HL-60 (cell line): ENCODE data around the gene SLC8B1.

Source experiments
- GABPA ChIP-seq: IDR thresholded peaks from 2 replicates; pipeline ENCODE4 v1.6.1; 2012; ENCODE audit warnings: low read depth
- POLR2AphosphoS5 ChIP-seq: IDR thresholded peaks from 2 replicates; pipeline ENCODE4 v1.6.1; 2012; ENCODE audit warnings: low read depth
- SPI1 ChIP-seq: IDR thresholded peaks from 2 replicates; pipeline ENCODE4 v1.6.1; 2012; ENCODE audit warnings: low read depth, mild to moderate bottlenecking, borderline replicate concordance
- TF ChIP-seq, protein P1 (sequence below): IDR thresholded peaks from one replicate; pipeline ENCODE4 v1.5.1; 2011; ENCODE audit warnings: low read length, control low read depth, inconsistent platforms; ENCODE audit not compliant: insufficient read depth
- TF ChIP-seq, protein P2 (sequence below): IDR thresholded peaks from 2 replicates; pipeline ENCODE4 v1.6.1; 2012; ENCODE audit warnings: low read depth; ENCODE audit not compliant: insufficient replicate concordance

DNA sequence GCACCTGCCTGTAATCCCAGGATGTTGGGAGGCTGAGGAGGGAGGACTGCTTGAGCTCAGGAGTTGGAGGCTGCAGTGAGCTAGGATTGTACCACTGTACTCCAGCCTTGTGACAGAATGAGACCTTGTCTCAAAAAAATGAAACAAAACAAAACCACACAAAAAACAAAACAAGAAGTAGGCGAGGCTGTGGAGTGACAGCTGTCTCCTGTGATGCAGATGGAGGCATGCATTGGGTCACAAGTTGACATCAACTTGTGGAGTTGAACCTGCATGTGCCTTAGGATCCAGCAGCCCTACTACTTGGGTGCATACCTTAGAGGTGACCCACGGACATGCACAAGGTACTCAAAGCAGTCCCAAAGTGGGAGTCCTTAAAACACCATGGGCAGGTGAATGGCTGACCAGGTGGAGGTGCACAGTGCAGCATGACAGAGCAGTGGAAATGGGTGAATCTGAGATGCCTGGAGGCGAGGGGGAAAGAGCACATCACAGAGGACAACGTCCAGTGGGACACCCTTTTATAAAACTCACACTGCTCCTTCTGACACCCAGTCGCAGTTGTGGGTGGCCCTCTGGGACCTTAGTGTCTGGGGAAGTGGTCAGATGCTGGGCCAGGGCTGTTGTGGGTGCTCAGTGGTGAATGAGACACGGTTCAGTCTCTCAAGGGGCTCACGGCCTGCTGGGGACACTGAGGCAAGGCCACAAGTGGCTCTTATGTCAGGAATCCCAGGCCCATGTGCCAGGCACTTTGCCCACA is 36.2 kb upstream of the SLC8B1 start:
- TF ChIP-seq POLR2AphosphoS5 (no peak), GABPA (no peak), SPI1 (no peak)
- TF ChIP-seq, protein P1, sequence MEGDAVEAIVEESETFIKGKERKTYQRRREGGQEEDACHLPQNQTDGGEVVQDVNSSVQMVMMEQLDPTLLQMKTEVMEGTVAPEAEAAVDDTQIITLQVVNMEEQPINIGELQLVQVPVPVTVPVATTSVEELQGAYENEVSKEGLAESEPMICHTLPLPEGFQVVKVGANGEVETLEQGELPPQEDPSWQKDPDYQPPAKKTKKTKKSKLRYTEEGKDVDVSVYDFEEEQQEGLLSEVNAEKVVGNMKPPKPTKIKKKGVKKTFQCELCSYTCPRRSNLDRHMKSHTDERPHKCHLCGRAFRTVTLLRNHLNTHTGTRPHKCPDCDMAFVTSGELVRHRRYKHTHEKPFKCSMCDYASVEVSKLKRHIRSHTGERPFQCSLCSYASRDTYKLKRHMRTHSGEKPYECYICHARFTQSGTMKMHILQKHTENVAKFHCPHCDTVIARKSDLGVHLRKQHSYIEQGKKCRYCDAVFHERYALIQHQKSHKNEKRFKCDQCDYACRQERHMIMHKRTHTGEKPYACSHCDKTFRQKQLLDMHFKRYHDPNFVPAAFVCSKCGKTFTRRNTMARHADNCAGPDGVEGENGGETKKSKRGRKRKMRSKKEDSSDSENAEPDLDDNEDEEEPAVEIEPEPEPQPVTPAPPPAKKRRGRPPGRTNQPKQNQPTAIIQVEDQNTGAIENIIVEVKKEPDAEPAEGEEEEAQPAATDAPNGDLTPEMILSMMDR, result no peak
- TF ChIP-seq, protein P2, sequence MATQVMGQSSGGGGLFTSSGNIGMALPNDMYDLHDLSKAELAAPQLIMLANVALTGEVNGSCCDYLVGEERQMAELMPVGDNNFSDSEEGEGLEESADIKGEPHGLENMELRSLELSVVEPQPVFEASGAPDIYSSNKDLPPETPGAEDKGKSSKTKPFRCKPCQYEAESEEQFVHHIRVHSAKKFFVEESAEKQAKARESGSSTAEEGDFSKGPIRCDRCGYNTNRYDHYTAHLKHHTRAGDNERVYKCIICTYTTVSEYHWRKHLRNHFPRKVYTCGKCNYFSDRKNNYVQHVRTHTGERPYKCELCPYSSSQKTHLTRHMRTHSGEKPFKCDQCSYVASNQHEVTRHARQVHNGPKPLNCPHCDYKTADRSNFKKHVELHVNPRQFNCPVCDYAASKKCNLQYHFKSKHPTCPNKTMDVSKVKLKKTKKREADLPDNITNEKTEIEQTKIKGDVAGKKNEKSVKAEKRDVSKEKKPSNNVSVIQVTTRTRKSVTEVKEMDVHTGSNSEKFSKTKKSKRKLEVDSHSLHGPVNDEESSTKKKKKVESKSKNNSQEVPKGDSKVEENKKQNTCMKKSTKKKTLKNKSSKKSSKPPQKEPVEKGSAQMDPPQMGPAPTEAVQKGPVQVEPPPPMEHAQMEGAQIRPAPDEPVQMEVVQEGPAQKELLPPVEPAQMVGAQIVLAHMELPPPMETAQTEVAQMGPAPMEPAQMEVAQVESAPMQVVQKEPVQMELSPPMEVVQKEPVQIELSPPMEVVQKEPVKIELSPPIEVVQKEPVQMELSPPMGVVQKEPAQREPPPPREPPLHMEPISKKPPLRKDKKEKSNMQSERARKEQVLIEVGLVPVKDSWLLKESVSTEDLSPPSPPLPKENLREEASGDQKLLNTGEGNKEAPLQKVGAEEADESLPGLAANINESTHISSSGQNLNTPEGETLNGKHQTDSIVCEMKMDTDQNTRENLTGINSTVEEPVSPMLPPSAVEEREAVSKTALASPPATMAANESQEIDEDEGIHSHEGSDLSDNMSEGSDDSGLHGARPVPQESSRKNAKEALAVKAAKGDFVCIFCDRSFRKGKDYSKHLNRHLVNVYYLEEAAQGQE, result no peak
